Glomerular visceral epithelial cell (primary cell): ENCODE results near the gene GPC3.
"Not testable (repeated sequence)": the region's sequence is repeated elsewhere in the genome, so short reads cannot be mapped to it uniquely, and the experiment has no call there.

Source experiments
- DNase-seq: peaks from one replicate; pipeline ENCODE4 v3.0.0-alpha.2; 2016; ENCODE audit errors: extremely low spot score

GPC3 gene

GRCh38 chrX:133995759-133996158, 10.4 kb upstream of the GPC3 start:
- no peak for DNase-seq

- DNase-seq = no peak
Observed at GRCh38 chrX:133994576-133994975, 9.2 kb upstream of the GPC3 start.

- DNase-seq = no peak
Observed at GRCh38 chrX:133992882-133993281, 7.5 kb upstream of the GPC3 start.

- DNase-seq = no peak
Observed at GRCh38 chrX:133991814-133992213, 6.4 kb upstream of the GPC3 start.

- not testable (repeated sequence) for DNase-seq
Observed at GRCh38 chrX:133991057-133991456, 5.7 kb upstream of the GPC3 start.

- no peak for DNase-seq
Observed at GRCh38 chrX:133989993-133990392, 4.6 kb upstream of the GPC3 start.

- no peak for DNase-seq
Observed at GRCh38 chrX:133989490-133989889, 4.1 kb upstream of the GPC3 start.

GRCh38 chrX:133988010-133988409, 2.6 kb upstream of the GPC3 start:
- no peak for DNase-seq

GRCh38 chrX:133987188-133987587, 1.8 kb upstream of the GPC3 start:
- no peak for DNase-seq

- no peak for DNase-seq
Observed at GRCh38 chrX:133985967-133986683, 731 bp upstream of the GPC3 start.

- DNase-seq = no peak
Observed at GRCh38 chrX:133984857-133985163, 584 bp downstream of the GPC3 start.

- DNase-seq = no peak
Observed at GRCh38 chrX:133983974-133984845, 1.2 kb downstream of the GPC3 start.

GRCh38 chrX:133983256-133983973, 2.0 kb downstream of the GPC3 start:
- DNase-seq = no peak

- DNase-seq = no peak
Observed at GRCh38 chrX:133981924-133982323, 3.5 kb downstream of the GPC3 start.

GRCh38 chrX:133980832-133981588, 4.4 kb downstream of the GPC3 start:
- no peak for DNase-seq

- no peak for DNase-seq
Observed at GRCh38 chrX:133980406-133980805, 5.0 kb downstream of the GPC3 start.

GRCh38 chrX:133979641-133980230, 5.7 kb downstream of the GPC3 start:
- DNase-seq = no peak

- DNase-seq = no peak
Observed at GRCh38 chrX:133973704-133974103, 11.7 kb downstream of the GPC3 start.

GRCh38 chrX:133972916-133973315, 12.5 kb downstream of the GPC3 start:
- no peak for DNase-seq

- no peak for DNase-seq
Observed at GRCh38 chrX:133971586-133971985, 13.8 kb downstream of the GPC3 start.

GRCh38 chrX:133970076-133970475, 15.3 kb downstream of the GPC3 start:
- DNase-seq = no peak

GRCh38 chrX:133969191-133969590, 16.2 kb downstream of the GPC3 start:
- DNase-seq = no peak
